ENCODE results near the gene CCDC71L.

Gene CCDC71L

DNA sequence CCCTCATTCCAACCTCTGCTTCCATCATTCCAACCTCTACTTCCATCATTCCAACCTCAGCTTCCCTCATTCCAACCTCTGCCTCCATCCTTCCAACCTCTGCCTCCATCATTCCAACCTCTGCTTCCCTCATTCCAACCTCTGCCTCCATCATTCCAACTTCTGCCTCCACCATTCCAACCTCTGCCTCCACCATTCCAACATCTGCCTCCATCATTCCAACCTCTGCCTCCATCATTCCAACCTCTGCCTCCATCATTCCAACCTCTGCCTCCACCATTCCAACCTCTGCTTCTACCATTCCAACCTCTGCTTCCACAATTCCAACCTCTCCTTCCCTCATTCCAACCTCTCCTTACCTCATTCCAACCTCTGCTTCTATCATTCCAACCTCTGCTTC lies 30.3 kb downstream of the CCDC71L start:
- Histone ChIP-seq H2AFZ (ENCODE audit: low read depth) (no peak overlapping the region), H3K4me1 (ENCODE audit: low read depth, poor library complexity, severe bottlenecking) (no peaks in the 10 kb centered on the region), H3K27me3 (ENCODE audit: insufficient read depth, low read depth) (no peaks in the 10 kb centered on the region), H3K27ac (no peak overlapping the region), H3K79me2 (ENCODE audit: insufficient read depth, low read depth) (no peaks in the 10 kb centered on the region), H3K4me3 (IDR thresholded peaks at IDR 0.05; ENCODE audit: insufficient read depth, low read depth, low read length) (no peak overlapping the region), H3K36me3 (ENCODE audit: insufficient read depth) (no peaks in the 10 kb centered on the region), H3K9ac (no peak overlapping the region), H3K4me2 (no peak overlapping the region), H4K20me1 (ENCODE audit: insufficient read depth) (no peaks in the 10 kb centered on the region)
- TF ChIP-seq CTCF (conservative IDR thresholded peaks at IDR 0.05; ENCODE audit: low read depth, low read length), result no peak

DNA sequence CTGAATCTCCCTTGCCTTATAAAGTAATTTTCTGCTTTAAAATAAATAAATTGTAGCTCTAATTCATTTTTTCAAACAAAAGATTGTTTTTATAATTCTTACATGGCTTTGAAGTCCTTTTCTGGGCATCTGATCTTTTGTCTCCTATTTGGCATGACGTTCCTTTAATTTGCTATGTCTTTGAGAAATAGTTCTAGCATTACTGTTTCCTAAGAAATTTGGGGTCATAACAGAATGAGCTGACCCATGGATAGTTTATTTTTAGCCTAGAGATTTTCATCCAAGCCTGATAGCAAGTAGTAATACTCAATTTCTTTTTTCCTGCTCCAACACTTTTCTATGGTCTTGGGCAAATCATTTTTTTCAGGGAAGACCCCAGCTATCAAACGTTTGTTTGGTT lies 31.4 kb downstream of the CCDC71L start:
- H3K36me3 ChIP-seq (ENCODE audit: insufficient read depth), result no peaks in the 10 kb centered on the region
- no peak overlapping the region for H3K4me3 ChIP-seq (IDR thresholded peaks at IDR 0.05; ENCODE audit: insufficient read depth, low read depth, low read length)
- no peak overlapping the region for H3K27ac ChIP-seq
- no peaks in the 10 kb centered on the region for H3K27me3 ChIP-seq (ENCODE audit: insufficient read depth, low read depth)
- no peak for TF ChIP-seq CTCF (conservative IDR thresholded peaks at IDR 0.05; ENCODE audit: low read depth, low read length)
- no peaks in the 10 kb centered on the region for H3K4me1 ChIP-seq (ENCODE audit: low read depth, poor library complexity, severe bottlenecking)
- H3K9ac ChIP-seq, result no peak overlapping the region
- no peaks in the 10 kb centered on the region for H4K20me1 ChIP-seq (ENCODE audit: insufficient read depth)
- no peak overlapping the region for H3K4me2 ChIP-seq
- no peaks in the 10 kb centered on the region for H3K79me2 ChIP-seq (ENCODE audit: insufficient read depth, low read depth)
- H2AFZ ChIP-seq (ENCODE audit: low read depth), result no peak overlapping the region

DNA sequence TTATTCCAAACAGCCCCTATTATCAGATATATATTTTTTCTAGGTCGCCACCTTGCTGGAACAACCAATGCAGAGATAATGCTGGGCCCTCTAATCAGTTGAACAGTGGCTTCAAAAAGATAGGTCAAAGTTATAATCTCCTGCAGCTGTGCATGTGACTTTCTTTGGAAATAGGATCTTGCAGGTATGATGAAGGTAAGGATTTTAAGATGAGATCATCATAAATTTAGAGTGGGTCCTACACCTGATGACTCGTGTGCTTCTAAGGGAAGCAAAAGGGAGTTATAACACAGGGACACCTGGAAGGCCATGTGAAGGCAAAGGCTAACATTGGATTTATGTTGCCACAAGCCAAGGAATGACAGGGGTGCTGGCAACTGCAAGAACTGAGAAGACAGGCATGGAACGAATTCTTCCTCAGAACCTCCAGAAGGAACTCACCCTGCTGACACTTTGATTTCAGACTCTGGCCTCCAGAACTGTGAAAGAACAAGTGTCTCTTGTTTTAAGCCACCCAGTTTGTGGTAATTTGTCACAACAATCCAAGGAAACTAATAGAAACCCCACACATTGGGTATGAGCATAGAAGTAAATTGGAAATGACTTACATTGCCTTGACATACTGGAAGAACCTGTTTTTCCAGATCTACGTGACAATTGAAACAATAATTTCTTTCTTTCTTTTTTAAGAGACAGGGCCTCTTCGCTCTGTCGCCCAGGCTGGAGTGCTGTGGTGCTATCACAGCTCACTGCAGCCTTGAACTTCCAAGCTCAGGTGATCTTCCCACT lies 34.4 kb downstream of the CCDC71L start:
- H3K27ac ChIP-seq, result no peak overlapping the region
- TF ChIP-seq CTCF (conservative IDR thresholded peaks at IDR 0.05; ENCODE audit: low read depth, low read length), result no peak
- H3K36me3 ChIP-seq (ENCODE audit: insufficient read depth), result no peaks in the 10 kb centered on the region
- H3K4me1 ChIP-seq (ENCODE audit: low read depth, poor library complexity, severe bottlenecking), result no peaks in the 10 kb centered on the region
- no peak overlapping the region for H3K9ac ChIP-seq
- H4K20me1 ChIP-seq (ENCODE audit: insufficient read depth), result no peaks in the 10 kb centered on the region
- H2AFZ ChIP-seq (ENCODE audit: low read depth), result no peak overlapping the region
- H3K79me2 ChIP-seq (ENCODE audit: insufficient read depth, low read depth), result no peaks in the 10 kb centered on the region
- no peak overlapping the region for H3K4me2 ChIP-seq
- H3K27me3 ChIP-seq (ENCODE audit: insufficient read depth, low read depth), result no peaks in the 10 kb centered on the region
- no peak overlapping the region for H3K4me3 ChIP-seq (IDR thresholded peaks at IDR 0.05; ENCODE audit: insufficient read depth, low read depth, low read length)

DNA sequence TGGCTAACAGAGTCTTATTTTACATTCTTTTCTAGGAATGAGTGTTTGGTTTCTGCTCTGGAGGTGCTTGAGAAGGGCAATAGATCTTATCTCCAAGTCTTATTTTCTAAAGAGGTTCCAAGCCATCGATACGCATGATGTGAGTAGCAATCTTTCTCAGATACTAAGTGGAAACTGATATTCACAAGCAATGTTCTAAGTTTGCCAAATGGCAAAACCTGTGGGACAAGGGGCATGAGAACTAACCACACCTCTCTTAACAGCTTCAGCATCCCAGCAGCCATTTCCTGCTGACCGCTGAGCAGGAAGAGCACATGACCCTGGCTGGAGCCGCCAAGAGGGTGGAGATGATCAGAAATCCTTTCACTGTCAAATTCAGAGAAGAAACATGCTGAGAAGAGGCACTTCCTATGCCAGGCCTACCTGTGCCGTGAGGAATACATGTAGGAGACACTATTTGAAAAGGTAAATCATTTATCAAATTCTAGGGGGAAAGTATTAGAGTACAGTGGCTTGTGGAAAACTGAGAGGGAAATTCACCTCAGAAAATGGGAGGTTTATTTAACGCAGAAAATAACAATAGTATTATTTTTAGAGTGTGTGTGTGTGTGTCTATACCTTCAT lies 35.2 kb downstream of the CCDC71L start:
- Histone ChIP-seq H3K36me3 (ENCODE audit: insufficient read depth) (no peaks in the 10 kb centered on the region), H2AFZ (ENCODE audit: low read depth) (no peak overlapping the region), H3K4me1 (ENCODE audit: low read depth, poor library complexity, severe bottlenecking) (no peaks in the 10 kb centered on the region), H3K9ac (no peak overlapping the region), H3K79me2 (ENCODE audit: insufficient read depth, low read depth) (no peaks in the 10 kb centered on the region), H3K27ac (no peak overlapping the region), H3K4me3 (IDR thresholded peaks at IDR 0.05; ENCODE audit: insufficient read depth, low read depth, low read length) (no peak overlapping the region), H3K4me2 (no peak overlapping the region), H4K20me1 (ENCODE audit: insufficient read depth) (no peaks in the 10 kb centered on the region), H3K27me3 (ENCODE audit: insufficient read depth, low read depth) (no peaks in the 10 kb centered on the region)
- TF ChIP-seq CTCF (conservative IDR thresholded peaks at IDR 0.05; ENCODE audit: low read depth, low read length), result no peak
